H9 (cell line): ENCODE results near the gene HESX1. TPM values are rescaled to one million over a fixed set of nuclear protein-coding genes. Genes with fewer than 3 reads are reported as not detected.
A peak's percentile ranks its signal among the peaks of the same experiment; 100 is the strongest.

Experiments
- DNase-seq: peaks from one replicate; pipeline ENCODE4 v3.0.0-alpha.2; 2017
- H2AFZ ChIP-seq: one replicate; pipeline ENCODE4 v1.6.1; 2013; ENCODE audit warnings: mild to moderate bottlenecking, low read length, control low read depth, moderate library complexity
- H2AK5ac ChIP-seq: 2 replicates; pipeline ENCODE4 v1.6.1; 2013; ENCODE audit warnings: low read length, control low read depth, mixed read lengths; ENCODE audit not compliant: insufficient read length
- H2BK120ac ChIP-seq: one replicate; pipeline ENCODE4 v1.6.1; 2013; ENCODE audit warnings: low read depth, mild to moderate bottlenecking, low read length, control low read depth, inconsistent platforms; ENCODE audit not compliant: poor library complexity, severe bottlenecking
- H2BK12ac ChIP-seq: 2 replicates; pipeline ENCODE4 v1.6.1; 2013; ENCODE audit warnings: low read length, control low read depth, mixed read lengths, low read depth; ENCODE audit not compliant: insufficient read length
- H2BK15ac ChIP-seq: 2 replicates; pipeline ENCODE4 v1.6.1; 2013; ENCODE audit warnings: low read depth, low read length, control low read depth
- H2BK20ac ChIP-seq: one replicate; pipeline ENCODE4 v1.6.1; 2013; ENCODE audit warnings: low read depth, mild to moderate bottlenecking, low read length, control low read depth, inconsistent platforms; ENCODE audit not compliant: poor library complexity, severe bottlenecking
- H2BK5ac ChIP-seq: 2 replicates; pipeline ENCODE4 v1.6.1; 2013; ENCODE audit warnings: low read length, control low read depth, mixed read lengths; ENCODE audit not compliant: insufficient read length
- H3K14ac ChIP-seq: 2 replicates; pipeline ENCODE4 v1.6.1; 2013; ENCODE audit warnings: low read length, control low read depth; ENCODE audit not compliant: insufficient read depth
- H3K18ac ChIP-seq: 2 replicates; pipeline ENCODE4 v1.6.1; 2013; ENCODE audit warnings: low read depth, mild to moderate bottlenecking, mixed read lengths, low read length, control low read depth; ENCODE audit not compliant: insufficient read length
- H3K23ac ChIP-seq: 2 replicates; pipeline ENCODE4 v1.6.1; 2013; ENCODE audit warnings: low read length, control low read depth, mixed read lengths, low read depth; ENCODE audit not compliant: insufficient read length
- H3K23me2 ChIP-seq: 2 replicates; pipeline ENCODE4 v1.6.1; 2013; ENCODE audit warnings: low read depth, mild to moderate bottlenecking, mixed read lengths, low read length, control low read depth; ENCODE audit not compliant: insufficient read length, poor library complexity, severe bottlenecking
- H3K27ac ChIP-seq: 2 replicates; pipeline ENCODE4 v1.5.1; 2013; ENCODE audit warnings: low read length, control low read depth, mixed read lengths, low read depth; ENCODE audit not compliant: insufficient read length
- H3K27me3 ChIP-seq: 2 replicates; pipeline ENCODE4 v1.6.1; 2013; ENCODE audit warnings: low read length, control low read depth, inconsistent platforms; ENCODE audit not compliant: insufficient read depth
- H3K4ac ChIP-seq: 2 replicates; pipeline ENCODE4 v1.6.1; 2013; ENCODE audit warnings: low read depth, mild to moderate bottlenecking, control low read depth, inconsistent platforms, low read length, moderate library complexity
- H3K4me1 ChIP-seq: 2 replicates; pipeline ENCODE4 v1.6.1; 2013; ENCODE audit warnings: low read length, control low read depth, inconsistent platforms; ENCODE audit not compliant: insufficient read depth
- H3K4me2 ChIP-seq: 2 replicates; pipeline ENCODE4 v1.6.1; 2013; ENCODE audit warnings: low read length, control low read depth, mixed read lengths; ENCODE audit not compliant: insufficient read length, insufficient read depth
- H3K56ac ChIP-seq: 2 replicates; pipeline ENCODE4 v1.6.1; 2013; ENCODE audit warnings: low read depth, mild to moderate bottlenecking, mixed read lengths, low read length, control low read depth; ENCODE audit not compliant: insufficient read length
- H3K79me1 ChIP-seq: 2 replicates; pipeline ENCODE4 v1.6.1; 2013; ENCODE audit warnings: low read depth, mild to moderate bottlenecking, moderate library complexity, low read length, control low read depth, inconsistent platforms; ENCODE audit not compliant: insufficient read depth, poor library complexity, severe bottlenecking
- H3K79me2 ChIP-seq: 2 replicates; pipeline ENCODE4 v1.6.1; 2013; ENCODE audit warnings: low read length, control low read depth, inconsistent platforms; ENCODE audit not compliant: insufficient read depth
- H3K9ac ChIP-seq: 2 replicates; pipeline ENCODE4 v1.6.1; 2013; ENCODE audit warnings: low read length, control low read depth, mixed read lengths; ENCODE audit not compliant: insufficient read length; ENCODE audit errors: extremely low read depth
- H3K9me3 ChIP-seq: one replicate; pipeline ENCODE4 v1.6.1; 2013; ENCODE audit warnings: low read depth, low read length, inconsistent platforms; ENCODE audit not compliant: control insufficient read depth
- H3T11ph ChIP-seq: one replicate; pipeline ENCODE4 v1.6.1; 2013; ENCODE audit warnings: mild to moderate bottlenecking, low read length, control low read depth, inconsistent platforms
- H4K20me1 ChIP-seq: one replicate; pipeline ENCODE4 v1.6.1; 2013; ENCODE audit not compliant: control insufficient read depth, insufficient read length, insufficient read depth
- H4K5ac ChIP-seq: 2 replicates; pipeline ENCODE4 v1.6.1; 2013; ENCODE audit warnings: low read depth, mild to moderate bottlenecking, mixed read lengths, low read length, control low read depth; ENCODE audit not compliant: insufficient read length
- H4K8ac ChIP-seq: replicated peaks from 2 replicates; pipeline ENCODE4 v1.6.1; 2013; ENCODE audit warnings: low read length, control low read depth, mixed read lengths, low read depth; ENCODE audit not compliant: insufficient read length
- H4K91ac ChIP-seq: 2 replicates; pipeline ENCODE4 v1.6.1; 2013; ENCODE audit warnings: low read depth, mild to moderate bottlenecking, moderate library complexity, mixed read lengths, low read length, control low read depth; ENCODE audit not compliant: insufficient read length
- H3K27ac Mint-ChIP-seq, 3 experiments: 2 replicates in 2 of 3; 3 replicates in 1 of 3; pipeline ENCODE4 v1.8.0; 2020 to 2021; ENCODE audit warnings: mixed read lengths in 3 of 3, mild to moderate bottlenecking in 1 of 3, moderate library complexity in 1 of 3
- H3K27me3 Mint-ChIP-seq: 2 replicates; pipeline ENCODE4 v1.8.0; 2021; ENCODE audit warnings: low read depth, mild to moderate bottlenecking, moderate library complexity, mixed read lengths
- H3K36me3 Mint-ChIP-seq, 3 experiments: 2 replicates in 2 of 3; 3 replicates in 1 of 3; pipeline ENCODE4 v1.8.0; 2020 to 2021; ENCODE audit warnings: low read depth in 3 of 3, mixed read lengths in 3 of 3; ENCODE audit not compliant: insufficient read depth in 1 of 3
- H3K4me1 Mint-ChIP-seq, 2 experiments: 2 replicates each; pipeline ENCODE4 v1.8.0; 2020; ENCODE audit warnings: mixed read lengths in 2 of 2
- H3K4me3 Mint-ChIP-seq, 2 experiments: 2 replicates in 1 of 2; 3 replicates in 1 of 2; pipeline ENCODE4 v1.8.0; 2020 to 2021; ENCODE audit warnings: mild to moderate bottlenecking in 2 of 2, mixed read lengths in 2 of 2, moderate library complexity in 1 of 2
- H3K9me3 Mint-ChIP-seq, 2 experiments: 2 replicates in 1 of 2; 3 replicates in 1 of 2; pipeline ENCODE4 v1.8.0; 2020; ENCODE audit warnings: mild to moderate bottlenecking in 2 of 2, mixed read lengths in 2 of 2, moderate library complexity in 1 of 2
- CTCF ChIP-seq: fragments of 200-600 bp; sonication (generic); conservative IDR thresholded peaks from 3 replicates; pipeline ENCODE4 v1.8.0; 2021; ENCODE audit warnings: antibody characterized with exemption, mild to moderate bottlenecking
- WGBS: extraction: QIAGEN DNeasy Blood & Tissue Kit; methylation state at CpG from one replicate; pipeline ENCODE4 v1.1.7; 2013; ENCODE audit warnings: missing lambda C conversion rate, low lambda C conversion rate, mixed read lengths; ENCODE audit not compliant: insufficient read length; ENCODE audit errors: extremely low coverage; 5-methylcytosine and 5-hydroxymethylcytosine counted together
- total RNA-seq: library from RNA; stranded (reverse); gene quantifications from 2 replicates; pipeline ENCODE4 v1.2.1, GENCODE V29; 2021

The HESX1 gene
- total RNA-seq, 1 experiment from 2014 or later, result 28.4 TPM

- peak; percentile 33 for DNase-seq
- Histone ChIP-seq H4K20me1 (no peaks in the 10 kb centered on the region), H3K4me2 (peak overlapping the region; percentile 84), H3K4me1 (no peaks in the 10 kb centered on the region), H3K27ac (no peak overlapping the region), H3K9ac (peak overlapping the region; percentile 78), H3K18ac (no peak overlapping the region), H3T11ph (no peak overlapping the region), H2BK5ac (no peak overlapping the region), H3K23ac (no peak overlapping the region), H4K91ac (no peak overlapping the region), H2BK12ac (no peak overlapping the region), H3K14ac (no peak overlapping the region; the same call in 1 of the 2 replicates), H2BK15ac (no peak overlapping the region), H3K9me3 (no peaks in the 10 kb centered on the region), H3K79me1 (no peaks in the 10 kb centered on the region), H3K56ac (no peak overlapping the region), H3K27me3 (peaks cover 2% of the 10 kb centered on the region; the same call in 1 of the 2 replicates), H3K79me2 (peaks cover 2% of the 10 kb centered on the region; the same call in 1 of the 2 replicates), H2AFZ (no peak overlapping the region), H2BK120ac (no peak overlapping the region), H4K8ac (no peak overlapping the region), H3K4ac (no peak overlapping the region), H2BK20ac (no peak overlapping the region), H4K5ac (no peak overlapping the region), H2AK5ac (no peak overlapping the region), H3K23me2 (peaks cover 9% of the 10 kb centered on the region)
- no peak overlapping the region; a peak in 1 of 7 replicates for H3K27ac Mint-ChIP-seq
- no peaks in the 10 kb centered on the region for H3K9me3 Mint-ChIP-seq
- H3K36me3 Mint-ChIP-seq, result no peaks in the 10 kb centered on the region; a peak in 1 of 7 replicates
- TF ChIP-seq CTCF, result no peak
- H3K4me1 Mint-ChIP-seq, result peaks cover 18% of the 10 kb centered on the region in 2 experiments
- H3K4me3 Mint-ChIP-seq, result peak overlapping the region; percentile 87 to 92
- WGBS, result no CpG with 5 or more reads among the region's 70 CpGs
- H3K27me3 Mint-ChIP-seq, result peaks cover 6% of the 10 kb centered on the region
Observed at GRCh38 chr3:57227930-57228751, 28.4 kb upstream of the HESX1 start.
